Endothelial cell of umbilical vein (primary cell): ENCODE results near the gene ANKK1.

Source experiments
- EZH2 ChIP-seq: IDR thresholded peaks from 2 replicates; pipeline ENCODE4 v1.6.1; 2012; ENCODE audit warnings: borderline replicate concordance, low read depth, mild to moderate bottlenecking, moderate library complexity, low read length, inconsistent platforms; ENCODE audit not compliant: severe bottlenecking
- JUN ChIP-seq: IDR thresholded peaks from 2 replicates; pipeline ENCODE4 v1.6.1; 2011; ENCODE audit warnings: borderline replicate concordance, low read depth; ENCODE audit not compliant: insufficient read length, insufficient read depth
- TF ChIP-seq, protein P1 (sequence below), 2 donors: IDR thresholded peaks; 1 replicate in 1 of 2; 2 replicates in 1 of 2; pipeline ENCODE4 v1.5.1; 2011; ENCODE audit warnings: low read length in 2 of 2, mild to moderate bottlenecking in 2 of 2, moderate library complexity in 2 of 2, control low read depth in 1 of 2, inconsistent platforms in 1 of 2, low read depth in 1 of 2; ENCODE audit not compliant: insufficient read depth in 1 of 2; ENCODE audit errors: extremely low read depth in 1 of 2

DNA sequence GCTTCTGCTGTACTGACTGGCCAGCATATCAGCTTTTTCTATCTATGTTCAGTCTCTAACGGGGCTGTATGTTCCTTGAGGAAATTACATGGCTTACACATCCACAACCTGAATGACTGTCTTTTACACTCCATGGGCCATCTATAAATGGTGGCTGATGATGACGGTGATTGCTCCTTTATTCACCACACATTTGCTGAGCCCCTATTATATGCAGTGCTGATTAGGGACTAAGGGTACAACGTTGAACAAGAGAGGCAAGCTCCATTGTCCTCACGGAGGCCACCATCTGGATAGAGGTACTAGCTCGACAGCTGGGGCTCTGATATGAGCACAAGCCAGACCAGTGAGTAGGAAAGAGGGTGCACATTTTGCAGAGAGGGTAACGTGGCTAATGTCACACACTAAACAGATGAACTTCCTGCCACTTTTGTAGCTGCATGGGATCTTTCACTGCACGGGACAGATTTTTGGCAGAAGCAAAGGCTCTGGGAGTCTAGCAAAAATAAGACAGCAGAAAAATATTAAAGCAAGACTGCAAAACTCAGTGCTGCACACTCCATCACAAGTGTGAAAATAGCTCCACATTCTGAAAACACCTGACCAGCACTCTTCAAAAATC lies 57.0 kb downstream of the ANKK1 start:
- TF ChIP-seq, protein P1, sequence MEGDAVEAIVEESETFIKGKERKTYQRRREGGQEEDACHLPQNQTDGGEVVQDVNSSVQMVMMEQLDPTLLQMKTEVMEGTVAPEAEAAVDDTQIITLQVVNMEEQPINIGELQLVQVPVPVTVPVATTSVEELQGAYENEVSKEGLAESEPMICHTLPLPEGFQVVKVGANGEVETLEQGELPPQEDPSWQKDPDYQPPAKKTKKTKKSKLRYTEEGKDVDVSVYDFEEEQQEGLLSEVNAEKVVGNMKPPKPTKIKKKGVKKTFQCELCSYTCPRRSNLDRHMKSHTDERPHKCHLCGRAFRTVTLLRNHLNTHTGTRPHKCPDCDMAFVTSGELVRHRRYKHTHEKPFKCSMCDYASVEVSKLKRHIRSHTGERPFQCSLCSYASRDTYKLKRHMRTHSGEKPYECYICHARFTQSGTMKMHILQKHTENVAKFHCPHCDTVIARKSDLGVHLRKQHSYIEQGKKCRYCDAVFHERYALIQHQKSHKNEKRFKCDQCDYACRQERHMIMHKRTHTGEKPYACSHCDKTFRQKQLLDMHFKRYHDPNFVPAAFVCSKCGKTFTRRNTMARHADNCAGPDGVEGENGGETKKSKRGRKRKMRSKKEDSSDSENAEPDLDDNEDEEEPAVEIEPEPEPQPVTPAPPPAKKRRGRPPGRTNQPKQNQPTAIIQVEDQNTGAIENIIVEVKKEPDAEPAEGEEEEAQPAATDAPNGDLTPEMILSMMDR (IDR thresholded peaks at IDR 0.05; ENCODE audit: extremely low read depth in 1 of 2, insufficient read depth in 1 of 2, low read depth in 1 of 2, low read length in 2 of 2): no peak
- TF ChIP-seq EZH2 (no peak), JUN (no peak)
